HG03442 (cell line): ENCODE measurements around the gene CDH18.

ENCODE experiments used
- ATAC-seq: cut with Tn5 transposase; IDR thresholded peaks from one replicate; pipeline ENCODE4 v1.9.1; 2021; ENCODE audit warnings: mild to moderate bottlenecking, moderate library complexity; ENCODE audit not compliant: unreplicated experiment

Gene CDH18

GRCh38 chr5:19616701-19617215 is 371.2 kb downstream of the CDH18 start:
- ATAC-seq: no peak

DNA sequence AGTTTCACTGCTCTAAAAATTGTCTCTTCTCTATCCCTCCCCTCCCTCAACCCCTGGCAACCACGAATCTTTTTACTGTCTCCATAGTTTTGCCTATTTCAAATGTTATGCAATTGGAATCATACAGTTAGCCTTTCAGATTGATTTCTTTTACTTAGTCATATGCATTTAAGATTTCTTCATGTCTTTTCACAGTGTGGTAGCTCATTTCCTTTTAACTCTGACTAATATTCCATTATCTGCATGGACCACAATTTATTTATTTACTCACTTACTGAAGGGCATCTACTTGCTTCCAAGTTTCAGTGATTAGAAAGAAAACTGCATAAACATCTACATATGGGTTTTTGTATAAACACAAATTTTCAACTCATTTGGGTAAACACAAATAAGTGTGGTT is 372.3 kb downstream of the CDH18 start:
- no peak for ATAC-seq

DNA sequence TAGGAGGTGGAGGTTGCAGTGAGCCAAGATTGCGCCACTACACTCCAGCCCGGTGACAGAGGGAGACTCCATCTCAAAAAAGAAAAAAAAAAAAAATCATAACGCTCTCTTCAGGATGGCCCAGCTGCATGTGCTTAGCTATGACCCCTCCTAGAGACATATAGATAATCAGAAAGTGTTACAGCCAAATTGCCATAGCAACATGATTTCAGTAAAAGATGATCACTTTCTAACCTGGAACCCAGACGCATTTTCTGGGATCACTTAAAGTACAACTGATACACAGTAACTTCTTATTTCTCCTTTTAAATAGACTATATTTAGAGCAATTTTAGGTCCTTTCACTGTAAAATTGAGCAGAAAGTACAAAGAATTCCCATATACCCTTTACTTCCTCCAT is 372.9 kb downstream of the CDH18 start:
- no peak for ATAC-seq

GRCh38 chr5:19608444-19609002 is 379.5 kb downstream of the CDH18 start:
- ATAC-seq: no peak

- ATAC-seq: no peak
Measured at GRCh38 chr5:19605846-19606407, 382.1 kb downstream of the CDH18 start.

- ATAC-seq: no peak
Measured at GRCh38 chr5:19584131-19584530, 403.9 kb downstream of the CDH18 start.

DNA sequence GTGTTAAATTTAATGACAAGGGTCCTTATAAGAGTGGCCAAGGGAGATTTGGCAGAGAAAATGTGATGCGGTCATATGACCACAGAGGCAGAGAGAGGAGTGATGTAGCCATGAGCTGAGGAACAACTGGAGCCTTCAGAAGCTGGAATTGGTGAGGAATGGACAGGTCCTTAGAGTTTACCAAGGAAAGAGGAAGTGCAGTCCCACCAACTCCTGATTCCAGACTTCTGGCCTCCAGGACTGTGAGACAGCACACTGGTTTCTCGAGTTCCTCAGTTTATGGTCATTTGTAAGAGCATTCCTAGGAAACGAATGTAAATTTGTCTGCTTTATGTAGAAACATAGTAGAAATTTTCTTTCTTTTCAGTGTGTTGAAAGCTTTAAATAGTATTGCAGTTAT is 410.1 kb downstream of the CDH18 start:
- ATAC-seq: no peak

GRCh38 chr5:19568004-19568403 is 420.0 kb downstream of the CDH18 start:
- no peak for ATAC-seq

GRCh38 chr5:19565466-19565865 is 422.5 kb downstream of the CDH18 start:
- ATAC-seq: no peak

GRCh38 chr5:19564036-19564435 is 424.0 kb downstream of the CDH18 start:
- no peak for ATAC-seq

GRCh38 chr5:19555876-19556275 is 432.1 kb downstream of the CDH18 start:
- ATAC-seq: no peak

GRCh38 chr5:19555436-19555835 is 432.6 kb downstream of the CDH18 start:
- no peak for ATAC-seq

DNA sequence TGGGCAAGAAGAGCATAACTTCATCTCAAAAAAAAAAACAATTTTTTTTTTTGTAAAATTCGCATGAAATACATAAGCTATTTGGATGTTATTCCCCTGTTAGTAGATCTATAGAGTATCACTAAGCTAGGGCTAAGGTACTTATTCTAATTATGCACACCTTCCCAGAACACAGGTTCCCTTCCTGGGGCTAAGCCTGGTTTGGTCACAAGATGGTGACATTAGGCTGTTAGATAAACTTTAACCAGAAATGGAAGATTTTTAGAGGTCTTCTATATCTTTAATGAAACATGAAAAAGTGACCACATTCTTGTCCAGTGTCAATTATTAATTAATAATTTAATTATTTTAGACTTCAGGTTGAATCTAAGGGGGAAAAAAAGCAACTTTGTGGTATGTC is 433.5 kb downstream of the CDH18 start:
- ATAC-seq: no peak

DNA sequence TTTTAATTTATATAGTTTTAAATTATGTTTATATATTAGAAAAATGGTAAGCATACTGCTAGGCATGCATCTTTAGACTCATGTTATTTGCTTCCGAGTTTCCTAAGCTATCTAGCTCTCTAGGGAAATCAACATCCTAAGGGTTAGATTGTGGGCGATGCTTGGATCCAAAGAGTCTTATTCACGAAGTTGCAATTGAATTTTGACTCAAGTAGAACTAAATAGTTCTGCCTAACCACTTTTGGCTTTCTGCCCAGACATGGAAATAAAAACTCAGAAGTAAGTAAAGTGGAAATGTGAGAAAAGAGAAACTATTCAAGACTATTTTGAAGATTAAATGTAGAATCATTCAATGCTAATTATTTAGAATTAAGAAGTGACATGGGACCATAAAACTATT is 440.4 kb downstream of the CDH18 start:
- ATAC-seq: no peak

DNA sequence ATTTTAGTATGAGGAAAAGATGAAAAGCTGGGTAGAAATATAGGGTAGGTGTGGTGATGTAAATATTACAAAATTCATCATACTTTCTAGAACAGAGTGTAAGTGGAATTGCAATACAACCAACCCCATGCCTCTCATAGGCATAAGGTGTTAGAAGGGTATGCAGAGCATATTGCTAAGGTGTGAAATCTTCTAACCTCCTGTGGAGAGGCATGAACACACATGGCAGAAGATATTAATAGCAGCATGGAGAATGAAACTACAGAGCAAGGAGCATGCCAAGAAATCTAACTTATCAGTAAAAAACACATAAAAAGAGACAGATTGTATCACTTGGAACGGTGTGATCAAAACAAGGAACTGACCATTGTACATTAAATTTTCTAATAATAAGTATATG is 441.5 kb downstream of the CDH18 start:
- no peak for ATAC-seq

- no peak for ATAC-seq
Measured at GRCh38 chr5:19538607-19539006, 449.4 kb downstream of the CDH18 start.

DNA sequence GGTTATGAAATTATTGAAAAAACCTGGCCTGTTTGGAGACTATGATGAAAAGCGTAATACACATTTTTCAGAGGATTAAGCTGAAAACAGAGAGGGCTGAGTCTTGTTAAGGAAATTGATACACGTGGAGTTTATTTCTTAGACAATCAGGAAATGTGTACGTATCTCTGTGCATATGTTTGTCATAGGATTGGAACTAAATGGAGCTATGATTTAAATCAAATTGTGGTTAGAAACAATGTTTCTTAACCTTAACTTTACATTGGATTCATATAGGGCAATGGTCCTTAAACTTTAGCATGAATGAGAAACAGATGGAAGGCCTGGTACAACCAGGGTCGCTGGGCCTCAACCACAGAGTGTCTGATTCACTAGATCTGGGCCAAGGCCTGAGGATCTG is 451.6 kb downstream of the CDH18 start:
- no peak for ATAC-seq

GRCh38 chr5:19534751-19535150 is 453.2 kb downstream of the CDH18 start:
- ATAC-seq: no peak

GRCh38 chr5:19532936-19533335 is 455.1 kb downstream of the CDH18 start:
- ATAC-seq: no peak

GRCh38 chr5:19531374-19531952 is 456.5 kb downstream of the CDH18 start:
- no peak for ATAC-seq

- ATAC-seq: no peak
Measured at GRCh38 chr5:19519448-19519847, 468.6 kb downstream of the CDH18 start.

DNA sequence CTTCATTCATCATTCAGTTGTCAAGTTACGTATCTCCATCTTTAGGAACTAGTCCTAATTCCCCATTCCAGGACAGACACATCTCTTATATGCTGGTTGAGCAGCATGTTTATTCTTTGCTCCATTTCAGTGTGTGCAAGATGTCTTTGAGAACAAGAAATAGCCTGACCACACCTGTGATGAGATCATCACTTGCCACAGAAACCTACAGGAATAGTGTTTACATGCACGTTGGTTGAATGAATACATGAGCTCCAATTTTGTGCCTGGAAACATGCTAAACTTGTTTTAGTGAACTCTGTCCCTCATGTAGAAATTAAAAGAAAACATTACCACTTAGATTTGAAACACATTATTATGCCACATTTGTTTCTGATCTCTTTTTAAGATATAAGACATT is 489.1 kb downstream of the CDH18 start:
- no peak for ATAC-seq
